ENCODE data around the gene CCDC182.

Gene CCDC182

GRCh38 chr17:57706761-57707160 lies 38.3 kb downstream of the CCDC182 start (continued):
- TF ChIP-seq, protein P1, sequence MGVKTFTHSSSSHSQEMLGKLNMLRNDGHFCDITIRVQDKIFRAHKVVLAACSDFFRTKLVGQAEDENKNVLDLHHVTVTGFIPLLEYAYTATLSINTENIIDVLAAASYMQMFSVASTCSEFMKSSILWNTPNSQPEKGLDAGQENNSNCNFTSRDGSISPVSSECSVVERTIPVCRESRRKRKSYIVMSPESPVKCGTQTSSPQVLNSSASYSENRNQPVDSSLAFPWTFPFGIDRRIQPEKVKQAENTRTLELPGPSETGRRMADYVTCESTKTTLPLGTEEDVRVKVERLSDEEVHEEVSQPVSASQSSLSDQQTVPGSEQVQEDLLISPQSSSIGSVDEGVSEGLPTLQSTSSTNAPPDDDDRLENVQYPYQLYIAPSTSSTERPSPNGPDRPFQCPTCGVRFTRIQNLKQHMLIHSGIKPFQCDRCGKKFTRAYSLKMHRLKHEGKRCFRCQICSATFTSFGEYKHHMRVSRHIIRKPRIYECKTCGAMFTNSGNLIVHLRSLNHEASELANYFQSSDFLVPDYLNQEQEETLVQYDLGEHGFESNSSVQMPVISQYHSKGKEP (tag by site-specific recombination; IDR thresholded peaks at IDR 0.05): no peak
- TF ChIP-seq GLI2 (tag by site-specific recombination; IDR thresholded peaks at IDR 0.05; ENCODE audit: borderline replicate concordance, low read depth) (no peak), RBAK (tag by site-specific recombination; IDR thresholded peaks at IDR 0.05) (no peak), ZNF121 (tag by site-specific recombination; IDR thresholded peaks at IDR 0.05) (no peak), ZSCAN5A (tag by site-specific recombination; IDR thresholded peaks at IDR 0.05) (no peak)
- TF ChIP-seq, protein P2, sequence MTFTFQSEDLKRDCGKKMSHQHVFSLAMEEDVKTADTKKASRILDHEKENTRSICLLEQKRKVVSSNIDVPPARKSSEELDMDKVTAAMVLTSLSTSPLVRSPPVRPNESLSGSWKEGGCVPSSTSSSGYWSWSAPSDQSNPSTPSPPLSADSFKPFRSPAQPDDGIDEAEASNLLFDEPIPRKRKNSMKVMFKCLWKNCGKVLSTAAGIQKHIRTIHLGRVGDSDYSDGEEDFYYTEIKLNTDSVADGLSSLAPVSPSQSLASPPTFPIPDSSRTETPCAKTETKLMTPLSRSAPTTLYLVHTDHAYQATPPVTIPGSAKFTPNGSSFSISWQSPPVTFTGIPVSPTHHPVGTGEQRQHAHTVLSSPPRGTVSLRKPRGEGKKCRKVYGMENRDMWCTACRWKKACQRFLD (tag by site-specific recombination; IDR thresholded peaks at IDR 0.05): no peak

GRCh38 chr17:57705921-57706695 lies 39.0 kb downstream of the CCDC182 start:
- POLR2A ChIA-PET: no interaction called here
- H3K27ac ChIP-seq (ENCODE audit: extremely low read depth, low read depth, low read length): no peak overlapping the region
- no peaks in the 10 kb centered on the region for H3K36me3 ChIP-seq (ENCODE audit: control insufficient read depth in 2 of 2, insufficient read depth in 1 of 2, low read length in 2 of 2)
- no peak overlapping the region for H3K4me3 ChIP-seq (ENCODE audit: low read depth, low read length)
- no peaks in the 10 kb centered on the region for H3K9me3 ChIP-seq (ENCODE audit: control insufficient read depth, insufficient read depth, low read depth, low read length)
- no peaks in the 10 kb centered on the region for H3K4me1 ChIP-seq (ENCODE audit: control insufficient read depth, insufficient read depth, low read length)
- TF ChIP-seq BCL11A (tag by site-specific recombination; IDR thresholded peaks at IDR 0.05; ENCODE audit: low read depth) (no peak), ZFHX2 (tag by site-specific recombination; conservative IDR thresholded peaks at IDR 0.05) (0 out of 2 replicates have a peak, but pooled peaks have one; percentile 14)
- CTCF ChIA-PET: interaction anchor here (0.7 to 1.0 kb wide), 4 partner anchors 35 to 249 kb away, joined by 3 to 4 read pairs (median 3); no protein-coding TSS in a partner anchor

GRCh38 chr17:57704448-57704847 lies 40.7 kb downstream of the CCDC182 start:
- CTCF ChIA-PET: interaction anchor here (0.6 to 1.3 kb wide), 3 partner anchors 18 to 43 kb away, joined by 3 to 6 read pairs (median 3); no protein-coding TSS in a partner anchor
- no peaks in the 10 kb centered on the region for H3K36me3 ChIP-seq (ENCODE audit: control insufficient read depth in 2 of 2, insufficient read depth in 1 of 2, low read length in 2 of 2)
- H3K9me3 ChIP-seq (ENCODE audit: control insufficient read depth, insufficient read depth, low read depth, low read length): no peaks in the 10 kb centered on the region
- POLR2A ChIA-PET: no interaction called here
- no peak overlapping the region for H3K4me3 ChIP-seq (ENCODE audit: low read depth, low read length)
- no peak overlapping the region for H3K27ac ChIP-seq (ENCODE audit: extremely low read depth, low read depth, low read length)
- no peaks in the 10 kb centered on the region for H3K4me1 ChIP-seq (ENCODE audit: control insufficient read depth, insufficient read depth, low read length)
- TF ChIP-seq, protein P3, sequence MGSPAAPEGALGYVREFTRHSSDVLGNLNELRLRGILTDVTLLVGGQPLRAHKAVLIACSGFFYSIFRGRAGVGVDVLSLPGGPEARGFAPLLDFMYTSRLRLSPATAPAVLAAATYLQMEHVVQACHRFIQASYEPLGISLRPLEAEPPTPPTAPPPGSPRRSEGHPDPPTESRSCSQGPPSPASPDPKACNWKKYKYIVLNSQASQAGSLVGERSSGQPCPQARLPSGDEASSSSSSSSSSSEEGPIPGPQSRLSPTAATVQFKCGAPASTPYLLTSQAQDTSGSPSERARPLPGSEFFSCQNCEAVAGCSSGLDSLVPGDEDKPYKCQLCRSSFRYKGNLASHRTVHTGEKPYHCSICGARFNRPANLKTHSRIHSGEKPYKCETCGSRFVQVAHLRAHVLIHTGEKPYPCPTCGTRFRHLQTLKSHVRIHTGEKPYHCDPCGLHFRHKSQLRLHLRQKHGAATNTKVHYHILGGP (tag by site-specific recombination; IDR thresholded peaks at IDR 0.05): no peak
- TF ChIP-seq ZNF792 (tag by site-specific recombination; IDR thresholded peaks at IDR 0.05) (no peak), PBX3 (CRISPR knock-in tag; IDR thresholded peaks at IDR 0.05) (no peak), ZNF48 (tag by site-specific recombination; IDR thresholded peaks at IDR 0.05) (no peak), TCF7L2 (IDR thresholded peaks at IDR 0.05; ENCODE audit: borderline replicate concordance, low read depth, low read length) (no peak), ZSCAN4 (tag by site-specific recombination; IDR thresholded peaks at IDR 0.05) (no peak), OVOL3 (tag by site-specific recombination; IDR thresholded peaks at IDR 0.05) (no peak), ZNF473 (tag by site-specific recombination; IDR thresholded peaks at IDR 0.05) (no peak), MEIS1 (CRISPR knock-in tag; IDR thresholded peaks at IDR 0.05; ENCODE audit: borderline replicate concordance) (no peak), ZNF140 (tag by site-specific recombination; IDR thresholded peaks at IDR 0.05) (no peak), ZNF214 (tag by site-specific recombination; IDR thresholded peaks at IDR 0.05; ENCODE audit: borderline replicate concordance) (no peak), ZFP69B (tag by site-specific recombination; IDR thresholded peaks at IDR 0.05) (no peak), ZBTB7A (tag by site-specific recombination; IDR thresholded peaks at IDR 0.05; ENCODE audit: low read depth) (no peak), ZNF354C (tag by site-specific recombination; IDR thresholded peaks at IDR 0.05; ENCODE audit: borderline replicate concordance, low read depth) (no peak), ZNF621 (tag by site-specific recombination; IDR thresholded peaks at IDR 0.05) (no peak)
